Neutrophil (primary cell): ENCODE measurements around the gene CEP112.

Experiments
- H3K27ac ChIP-seq: fragments of 200-600 bp; sonication (generic); 2 replicates; pipeline ENCODE4 v1.5.1; 2016; ENCODE audit warnings: mild to moderate bottlenecking, moderate library complexity
- H3K27me3 ChIP-seq: fragments of 200-600 bp; sonication (generic); 2 replicates; pipeline ENCODE4 v1.6.0; 2016; ENCODE audit warnings: mild to moderate bottlenecking
- H3K36me3 ChIP-seq: fragments of 200-600 bp; sonication (generic); 2 replicates; pipeline ENCODE4 v1.5.1; 2017
- H3K4me1 ChIP-seq, 2 experiments: fragments of 200-600 bp in 1 of 2; sonication (generic) in 1 of 2; 1 replicate in 1 of 2; 2 replicates in 1 of 2; pipeline versions ENCODE4 v1.5.1 to v1.6.1; 2013 to 2016; ENCODE audit warnings: low read depth in 1 of 2, low read length in 1 of 2, mild to moderate bottlenecking in 1 of 2, moderate library complexity in 1 of 2; ENCODE audit not compliant: control insufficient read depth in 1 of 2, insufficient read depth in 1 of 2
- H3K4me3 ChIP-seq, 2 experiments: fragments of 200-600 bp in 1 of 2; sonication (generic) in 1 of 2; 1 replicate in 1 of 2; 2 replicates in 1 of 2; pipeline ENCODE4 v1.5.1; 2013 to 2016; ENCODE audit warnings: low read depth in 1 of 2, low read length in 1 of 2, mild to moderate bottlenecking in 1 of 2, moderate library complexity in 1 of 2
- H3K9me3 ChIP-seq: fragments of 200-600 bp; sonication (generic); 2 replicates; pipeline ENCODE4 v1.5.1; 2016
- TF ChIP-seq, protein P1 (sequence below): fragments of 200-600 bp; sonication (generic); IDR thresholded peaks from 2 replicates; pipeline ENCODE4 v1.5.1; 2016; ENCODE audit warnings: antibody characterized with exemption

Gene CEP112

DNA sequence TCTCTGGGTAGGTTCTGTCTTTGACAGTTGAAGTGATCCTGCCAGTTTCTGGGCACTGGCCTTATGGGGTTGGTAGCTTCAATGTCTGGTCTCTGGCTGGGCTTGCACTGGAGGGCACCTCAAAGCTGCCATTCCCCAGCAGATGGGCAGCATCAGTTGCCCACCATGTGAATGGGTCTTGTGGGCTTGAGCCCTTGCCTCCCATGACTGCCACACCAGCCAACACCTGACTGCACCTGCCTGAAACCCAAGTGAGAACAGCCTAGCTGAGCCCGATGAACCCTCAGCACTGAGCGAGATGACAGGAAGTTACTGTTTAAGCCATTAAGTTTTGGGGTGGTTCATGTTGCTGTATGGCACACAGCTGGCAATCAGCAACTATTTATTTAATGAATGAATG lies 561.4 kb downstream of the CEP112 start:
- Histone ChIP-seq H3K4me3 (no peak overlapping the region), H3K4me1 (no peaks in the 10 kb centered on the region), H3K9me3 (no peaks in the 10 kb centered on the region), H3K27ac (no peak overlapping the region), H3K36me3 (no peaks in the 10 kb centered on the region), H3K27me3 (no peaks in the 10 kb centered on the region)
- TF ChIP-seq, protein P1, sequence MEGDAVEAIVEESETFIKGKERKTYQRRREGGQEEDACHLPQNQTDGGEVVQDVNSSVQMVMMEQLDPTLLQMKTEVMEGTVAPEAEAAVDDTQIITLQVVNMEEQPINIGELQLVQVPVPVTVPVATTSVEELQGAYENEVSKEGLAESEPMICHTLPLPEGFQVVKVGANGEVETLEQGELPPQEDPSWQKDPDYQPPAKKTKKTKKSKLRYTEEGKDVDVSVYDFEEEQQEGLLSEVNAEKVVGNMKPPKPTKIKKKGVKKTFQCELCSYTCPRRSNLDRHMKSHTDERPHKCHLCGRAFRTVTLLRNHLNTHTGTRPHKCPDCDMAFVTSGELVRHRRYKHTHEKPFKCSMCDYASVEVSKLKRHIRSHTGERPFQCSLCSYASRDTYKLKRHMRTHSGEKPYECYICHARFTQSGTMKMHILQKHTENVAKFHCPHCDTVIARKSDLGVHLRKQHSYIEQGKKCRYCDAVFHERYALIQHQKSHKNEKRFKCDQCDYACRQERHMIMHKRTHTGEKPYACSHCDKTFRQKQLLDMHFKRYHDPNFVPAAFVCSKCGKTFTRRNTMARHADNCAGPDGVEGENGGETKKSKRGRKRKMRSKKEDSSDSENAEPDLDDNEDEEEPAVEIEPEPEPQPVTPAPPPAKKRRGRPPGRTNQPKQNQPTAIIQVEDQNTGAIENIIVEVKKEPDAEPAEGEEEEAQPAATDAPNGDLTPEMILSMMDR, result no peak

DNA sequence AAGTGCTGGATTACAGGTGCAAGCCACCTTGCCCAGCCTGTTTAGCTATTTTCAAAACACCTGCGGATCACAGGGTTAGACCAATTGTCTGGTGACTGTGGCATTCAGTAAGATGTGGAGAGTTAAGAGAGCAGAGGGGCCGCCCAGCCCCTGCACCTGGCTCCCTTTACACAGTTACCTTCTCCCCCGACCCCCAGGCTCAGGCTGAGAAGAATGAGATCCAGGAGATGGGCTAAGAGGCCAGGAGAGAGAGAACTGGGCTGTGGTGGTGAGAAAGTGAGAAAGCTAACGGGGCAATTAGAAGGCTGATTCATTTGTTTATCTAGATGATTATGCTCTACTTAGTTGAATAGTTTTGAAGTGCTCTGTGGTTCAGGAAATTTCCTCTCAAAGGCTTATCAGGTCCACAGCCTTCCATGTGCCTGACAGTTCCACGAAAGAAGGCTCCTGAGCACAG lies 562.7 kb downstream of the CEP112 start:
- Histone ChIP-seq H3K36me3 (no peaks in the 10 kb centered on the region), H3K27me3 (no peaks in the 10 kb centered on the region), H3K9me3 (no peaks in the 10 kb centered on the region), H3K4me1 (no peaks in the 10 kb centered on the region), H3K4me3 (no peak overlapping the region), H3K27ac (no peak overlapping the region)
- TF ChIP-seq, protein P1, result no peak

DNA sequence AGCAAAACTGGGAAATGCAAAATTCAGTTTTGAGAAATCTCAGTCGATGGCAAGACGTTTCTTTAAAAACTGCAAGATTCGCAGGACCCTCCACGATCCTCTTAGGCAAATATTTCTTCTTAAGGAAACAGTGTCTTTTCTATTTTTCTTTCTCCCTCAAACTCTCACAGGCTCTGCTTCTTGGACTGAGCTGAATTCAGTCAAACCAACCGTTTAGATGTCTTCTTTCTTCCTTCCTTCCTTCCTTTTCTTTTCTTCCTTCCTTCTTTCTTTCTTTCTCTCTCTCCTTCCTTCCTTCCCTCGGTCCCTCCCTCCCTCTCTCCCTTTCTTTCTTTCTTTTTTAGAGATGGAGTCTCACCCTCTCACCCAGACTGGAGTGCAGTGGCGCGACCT lies 563.3 kb downstream of the CEP112 start:
- no peaks in the 10 kb centered on the region for H3K9me3 ChIP-seq
- no peaks in the 10 kb centered on the region for H3K4me1 ChIP-seq
- no peaks in the 10 kb centered on the region for H3K27me3 ChIP-seq
- H3K36me3 ChIP-seq, result no peaks in the 10 kb centered on the region
- H3K27ac ChIP-seq, result no peak overlapping the region
- TF ChIP-seq, protein P1, result no peak
- no peak overlapping the region for H3K4me3 ChIP-seq

DNA sequence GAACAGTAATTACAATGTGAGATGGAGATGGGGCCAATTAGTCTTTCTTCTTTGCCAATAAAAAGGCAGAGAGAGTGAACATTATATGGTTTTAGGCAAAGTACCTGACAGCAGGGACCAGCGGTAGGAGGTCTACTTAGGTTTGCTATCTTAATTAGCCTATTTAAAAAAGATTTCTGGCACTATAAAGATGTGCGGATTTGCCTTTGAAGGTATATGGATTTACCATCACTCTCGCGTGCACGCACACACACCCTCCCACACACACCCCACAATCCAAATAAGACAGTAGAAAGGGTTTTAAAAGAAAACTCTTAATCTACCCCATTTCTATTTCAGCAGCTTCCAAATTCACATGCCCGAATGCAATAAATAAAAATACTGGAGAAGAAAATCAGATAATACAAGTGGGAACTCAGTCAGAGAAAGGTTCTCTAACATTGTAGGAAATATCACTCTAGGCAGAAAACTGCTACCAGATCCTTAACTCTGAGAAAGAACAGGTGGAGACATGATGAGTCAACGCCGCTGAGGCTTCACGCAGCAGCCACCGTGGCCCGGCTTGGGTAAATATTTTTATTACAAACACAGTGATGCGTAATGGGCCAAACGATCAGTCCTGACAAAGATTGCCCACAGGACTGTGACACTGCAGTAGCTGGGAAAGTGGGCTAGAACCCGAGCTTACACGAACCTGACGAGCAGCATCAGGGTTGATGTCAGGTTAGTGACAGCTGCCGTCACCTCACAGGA lies 563.9 kb downstream of the CEP112 start:
- Histone ChIP-seq H3K27ac (no peak overlapping the region), H3K4me3 (no peak overlapping the region)

DNA sequence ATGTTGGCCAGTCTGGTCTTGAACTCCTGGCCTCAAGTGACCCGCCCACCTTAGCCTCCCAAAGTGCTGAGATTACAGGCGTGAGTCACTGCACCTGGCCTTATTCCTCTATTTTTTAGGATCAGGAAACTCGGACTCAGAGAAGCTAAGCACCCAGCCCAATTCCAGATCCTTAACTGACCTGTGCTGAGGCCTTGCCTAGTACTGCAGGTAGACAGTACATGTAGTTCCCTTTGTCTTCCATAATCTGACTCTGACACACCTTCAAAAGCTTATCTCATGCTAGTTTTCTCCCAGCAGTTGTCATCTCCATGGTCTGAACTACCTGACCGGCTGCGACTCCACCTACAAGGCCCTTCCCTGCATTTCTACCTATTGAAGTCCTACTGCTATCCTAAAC lies 564.8 kb downstream of the CEP112 start:
- H3K4me3 ChIP-seq, result no peak overlapping the region
- TF ChIP-seq, protein P1, result no peak
- H3K9me3 ChIP-seq, result no peaks in the 10 kb centered on the region
- H3K27ac ChIP-seq, result no peak overlapping the region
- no peaks in the 10 kb centered on the region for H3K36me3 ChIP-seq
- no peaks in the 10 kb centered on the region for H3K27me3 ChIP-seq
- H3K4me1 ChIP-seq, result no peaks in the 10 kb centered on the region

More for the DNA sequence above, 563.9 kb downstream of the CEP112 start:
- no peaks in the 10 kb centered on the region for H3K4me1 ChIP-seq
- TF ChIP-seq, protein P1, result no peak
- no peaks in the 10 kb centered on the region for H3K27me3 ChIP-seq
- no peaks in the 10 kb centered on the region for H3K9me3 ChIP-seq
- no peaks in the 10 kb centered on the region for H3K36me3 ChIP-seq
